ENCODE measurements around the gene ZBTB7C.

ZBTB7C gene

GRCh38 chr18:48412339-48412929 is 3.3 kb upstream of the ZBTB7C start:
- Histone ChIP-seq H3K9me2 (replicated peaks; ENCODE audit: insufficient read depth, low read length) (no peaks in the 10 kb centered on the region), H3K79me2 (ENCODE audit: insufficient read depth, low read length) (no peaks in the 10 kb centered on the region), H3K27me3 (ENCODE audit: low read length) (no peaks in the 10 kb centered on the region), H3K9me3 (ENCODE audit: insufficient read depth, low read length) (no peaks in the 10 kb centered on the region), H3K27ac (ENCODE audit: low read depth, low read length) (no peak overlapping the region), H3K4me3 (ENCODE audit: insufficient read depth, low read length, poor library complexity, severe bottlenecking) (no peak overlapping the region), H4K20me1 (ENCODE audit: low read depth, low read length) (no peaks in the 10 kb centered on the region), H3K9ac (ENCODE audit: low read length) (no peak overlapping the region), H3K36me3 (ENCODE audit: low read length) (no peaks in the 10 kb centered on the region), H3K4me2 (ENCODE audit: low read depth, low read length, poor library complexity, severe bottlenecking) (no peak overlapping the region), H2AFZ (ENCODE audit: low read depth, low read length, severe bottlenecking) (no peak overlapping the region), H3F3A (ENCODE audit: insufficient read depth) (no peaks in the 10 kb centered on the region)
- TF ChIP-seq CTCF (IDR thresholded peaks at IDR 0.05; ENCODE audit: insufficient read depth, low read length, poor library complexity, severe bottlenecking): peak; percentile 72
- no peak for TF ChIP-seq EZH2phosphoT487 (conservative IDR thresholded peaks at IDR 0.05; ENCODE audit: low read length)

GRCh38 chr18:48410095-48410920 is 1.1 kb upstream of the ZBTB7C start:
- H3K9ac ChIP-seq (ENCODE audit: low read length): no peak overlapping the region
- H4K20me1 ChIP-seq (ENCODE audit: low read depth, low read length): no peaks in the 10 kb centered on the region
- no peaks in the 10 kb centered on the region for H3K27me3 ChIP-seq (ENCODE audit: low read length)
- peak overlapping the region; percentile 49 for H3K4me2 ChIP-seq (ENCODE audit: low read depth, low read length, poor library complexity, severe bottlenecking)
- H2AFZ ChIP-seq (ENCODE audit: low read depth, low read length, severe bottlenecking): no peak overlapping the region
- H3K27ac ChIP-seq (ENCODE audit: low read depth, low read length): no peak overlapping the region
- H3K4me3 ChIP-seq (ENCODE audit: insufficient read depth, low read length, poor library complexity, severe bottlenecking): peak overlapping the region; percentile 32
- H3K9me3 ChIP-seq (ENCODE audit: insufficient read depth, low read length): no peaks in the 10 kb centered on the region
- H3K9me2 ChIP-seq (replicated peaks; ENCODE audit: insufficient read depth, low read length): no peaks in the 10 kb centered on the region
- TF ChIP-seq EZH2phosphoT487 (conservative IDR thresholded peaks at IDR 0.05; ENCODE audit: low read length) (no peak), CTCF (IDR thresholded peaks at IDR 0.05; ENCODE audit: insufficient read depth, low read length, poor library complexity, severe bottlenecking) (no peak)
- H3F3A ChIP-seq (ENCODE audit: insufficient read depth): no peaks in the 10 kb centered on the region
- H3K36me3 ChIP-seq (ENCODE audit: low read length): no peaks in the 10 kb centered on the region
- no peaks in the 10 kb centered on the region for H3K79me2 ChIP-seq (ENCODE audit: insufficient read depth, low read length)

GRCh38 chr18:48409591-48410094 is 460 bp upstream of the ZBTB7C start:
- Histone ChIP-seq H3K9ac (ENCODE audit: low read length) (no peak overlapping the region), H3K9me2 (replicated peaks; ENCODE audit: insufficient read depth, low read length) (no peaks in the 10 kb centered on the region), H3K9me3 (ENCODE audit: insufficient read depth, low read length) (no peaks in the 10 kb centered on the region), H3F3A (ENCODE audit: insufficient read depth) (no peaks in the 10 kb centered on the region), H2AFZ (ENCODE audit: low read depth, low read length, severe bottlenecking) (no peak overlapping the region), H3K79me2 (ENCODE audit: insufficient read depth, low read length) (no peaks in the 10 kb centered on the region), H3K27me3 (ENCODE audit: low read length) (no peaks in the 10 kb centered on the region), H3K4me2 (ENCODE audit: low read depth, low read length, poor library complexity, severe bottlenecking) (peak overlapping the region; percentile 49), H4K20me1 (ENCODE audit: low read depth, low read length) (no peaks in the 10 kb centered on the region), H3K27ac (ENCODE audit: low read depth, low read length) (no peak overlapping the region), H3K4me3 (ENCODE audit: insufficient read depth, low read length, poor library complexity, severe bottlenecking) (peak overlapping the region; percentile 32), H3K36me3 (ENCODE audit: low read length) (no peaks in the 10 kb centered on the region)
- TF ChIP-seq EZH2phosphoT487 (conservative IDR thresholded peaks at IDR 0.05; ENCODE audit: low read length) (no peak), CTCF (IDR thresholded peaks at IDR 0.05; ENCODE audit: insufficient read depth, low read length, poor library complexity, severe bottlenecking) (no peak)

Measured in SU-DHL-6 (cell line).